Lung (tissue), 12 donors: ENCODE measurements around the gene PACRG. TPM values are rescaled to one million over a fixed set of nuclear protein-coding genes. Genes with fewer than 3 reads are reported as not detected.

ENCODE experiments used
- ATAC-seq: fragments of 200-7000 bp; cut with Tn5 transposase; one replicate; pipeline ENCODE4 v1.9.1; 2020; ENCODE audit warnings: moderate number of reproducible peaks; ENCODE audit not compliant: insufficient read depth, low FRiP score
- DNase-seq, 3 donors: peaks; one replicate each; pipeline ENCODE4 v3.0.0-alpha.2; 2013 to 2017
- H3K27ac ChIP-seq, 2 donors: one replicate each; pipeline ENCODE4 v1.5.1; 2013; ENCODE audit warnings: mild to moderate bottlenecking in 2 of 2, moderate library complexity in 2 of 2, control low read depth in 1 of 2, inconsistent platforms in 1 of 2, low read depth in 1 of 2, low read length in 1 of 2
- H3K27me3 ChIP-seq, 3 donors: one replicate each; pipeline ENCODE4 v1.5.1; 2013; ENCODE audit warnings: low read length in 2 of 3; ENCODE audit not compliant: control insufficient read depth in 3 of 3, insufficient read depth in 3 of 3
- H3K36me3 ChIP-seq, 4 donors: one replicate each; pipeline ENCODE4 v1.5.1; 2013; ENCODE audit warnings: low read length in 4 of 4, mild to moderate bottlenecking in 1 of 4, moderate library complexity in 1 of 4; ENCODE audit not compliant: control insufficient read depth in 4 of 4, insufficient read depth in 4 of 4
- H3K4me1 ChIP-seq, 5 donors: one replicate each; pipeline ENCODE4 v1.5.1; 2013; ENCODE audit warnings: low read length in 5 of 5, mild to moderate bottlenecking in 2 of 5, moderate library complexity in 1 of 5; ENCODE audit not compliant: control insufficient read depth in 5 of 5, insufficient read depth in 5 of 5
- H3K4me3 ChIP-seq: one replicate; pipeline ENCODE4 v1.5.1; 2013; ENCODE audit warnings: mild to moderate bottlenecking, control low read depth, moderate library complexity
- H3K9ac ChIP-seq, 2 donors: one replicate each; pipeline ENCODE4 v1.5.1; 2013; ENCODE audit warnings: low read length in 2 of 2, control low read depth in 1 of 2; ENCODE audit not compliant: insufficient read depth in 1 of 2
- H3K9me3 ChIP-seq, 4 donors: one replicate each; pipeline ENCODE4 v1.5.1; 2013; ENCODE audit warnings: low read length in 3 of 4, mild to moderate bottlenecking in 1 of 4, moderate library complexity in 1 of 4; ENCODE audit not compliant: control insufficient read depth in 4 of 4, insufficient read depth in 3 of 4
- WGBS, 2 donors: extraction: QIAGEN DNeasy Blood & Tissue Kit; methylation state at CpG; one replicate each; pipeline ENCODE4 v1.1.7; 2013; 5-methylcytosine and 5-hydroxymethylcytosine counted together
- polyA plus RNA-seq, 2 donors: library from polyadenylated mRNA; stranded (reverse); fragments of 200-250 nt; gene quantifications; one replicate each; pipeline ENCODE4 v1.2.1, GENCODE V29; 2013
- total RNA-seq, 2 donors: library from RNA; depleted of rRNA in 1 of 2; stranded (reverse); fragments of >200 nt in 1 of 2; gene quantifications; one replicate each; pipeline ENCODE4 v1.2.1, GENCODE V29; 2014 to 2021
- TF ChIP-seq, protein P1 (sequence below): IDR thresholded peaks from 2 replicates; pipeline ENCODE4 v1.5.1; 2012; ENCODE audit warnings: mild to moderate bottlenecking; ENCODE audit errors: control extremely low read depth, extremely low read depth
- donor health status: control.
- donor health status: control.
- donor health status: Bipolar disorder and iron deficiency.
- donor health status: healthy.
- donor health status: DM: yes; HTN: yes; CAD: no.

PACRG gene
- total and polyA plus RNA-seq, 4 donors: 3.8 to 26.6 (median 7.4) TPM

- no peaks in the 10 kb centered on the region for H3K27me3 ChIP-seq
- TF ChIP-seq, protein P1, sequence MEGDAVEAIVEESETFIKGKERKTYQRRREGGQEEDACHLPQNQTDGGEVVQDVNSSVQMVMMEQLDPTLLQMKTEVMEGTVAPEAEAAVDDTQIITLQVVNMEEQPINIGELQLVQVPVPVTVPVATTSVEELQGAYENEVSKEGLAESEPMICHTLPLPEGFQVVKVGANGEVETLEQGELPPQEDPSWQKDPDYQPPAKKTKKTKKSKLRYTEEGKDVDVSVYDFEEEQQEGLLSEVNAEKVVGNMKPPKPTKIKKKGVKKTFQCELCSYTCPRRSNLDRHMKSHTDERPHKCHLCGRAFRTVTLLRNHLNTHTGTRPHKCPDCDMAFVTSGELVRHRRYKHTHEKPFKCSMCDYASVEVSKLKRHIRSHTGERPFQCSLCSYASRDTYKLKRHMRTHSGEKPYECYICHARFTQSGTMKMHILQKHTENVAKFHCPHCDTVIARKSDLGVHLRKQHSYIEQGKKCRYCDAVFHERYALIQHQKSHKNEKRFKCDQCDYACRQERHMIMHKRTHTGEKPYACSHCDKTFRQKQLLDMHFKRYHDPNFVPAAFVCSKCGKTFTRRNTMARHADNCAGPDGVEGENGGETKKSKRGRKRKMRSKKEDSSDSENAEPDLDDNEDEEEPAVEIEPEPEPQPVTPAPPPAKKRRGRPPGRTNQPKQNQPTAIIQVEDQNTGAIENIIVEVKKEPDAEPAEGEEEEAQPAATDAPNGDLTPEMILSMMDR: no peak
- no peak overlapping the region for H3K4me3 ChIP-seq
- 77 to 80% methylated on average over 3 of the region's 3 CpGs for WGBS, 2 donors
- H3K9ac ChIP-seq: no peak overlapping the region
- DNase-seq (no peak), ATAC-seq (no peak)
- no peaks in the 10 kb centered on the region for H3K36me3 ChIP-seq
- H3K27ac ChIP-seq: no peak overlapping the region
- peaks cover 0 to 5% (median 0%) of the 10 kb centered on the region in 5 donors for H3K4me1 ChIP-seq
- no peaks in the 10 kb centered on the region for H3K9me3 ChIP-seq
Observed at GRCh38 chr6:163183806-163184205, 456.0 kb downstream of the PACRG start.

DNA sequence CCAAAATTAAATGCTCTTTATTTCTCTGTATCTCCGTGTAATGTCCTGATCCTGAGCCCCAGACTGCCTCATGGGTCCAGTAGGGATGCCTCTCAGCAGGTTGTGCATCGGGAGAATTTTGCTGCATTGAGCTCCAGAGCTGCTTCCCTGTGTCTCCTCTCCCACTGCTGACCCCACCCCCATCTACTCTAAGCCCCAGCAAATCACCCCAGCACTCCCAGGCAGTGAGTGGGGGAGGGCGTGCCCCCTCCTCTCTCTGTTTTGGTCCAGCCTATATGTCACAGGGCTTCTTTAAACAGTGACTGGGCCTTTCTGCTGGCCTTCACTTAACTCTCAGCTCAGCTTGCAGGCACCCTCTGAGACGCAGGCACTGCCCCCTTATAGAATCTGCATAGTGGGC, 458.0 kb downstream of the PACRG start:
- ATAC-seq (no peak), DNase-seq (no peak)
- WGBS, 2 donors: 75 to 79% methylated on average over 4 of the region's 4 CpGs
- no peak overlapping the region for H3K4me3 ChIP-seq
- no peaks in the 10 kb centered on the region for H3K9me3 ChIP-seq
- peaks cover 0 to 5% (median 0%) of the 10 kb centered on the region in 5 donors for H3K4me1 ChIP-seq
- H3K9ac ChIP-seq: no peak overlapping the region
- no peak overlapping the region for H3K27ac ChIP-seq
- TF ChIP-seq, protein P1: no peak
- H3K36me3 ChIP-seq: no peaks in the 10 kb centered on the region
- no peaks in the 10 kb centered on the region for H3K27me3 ChIP-seq

DNA sequence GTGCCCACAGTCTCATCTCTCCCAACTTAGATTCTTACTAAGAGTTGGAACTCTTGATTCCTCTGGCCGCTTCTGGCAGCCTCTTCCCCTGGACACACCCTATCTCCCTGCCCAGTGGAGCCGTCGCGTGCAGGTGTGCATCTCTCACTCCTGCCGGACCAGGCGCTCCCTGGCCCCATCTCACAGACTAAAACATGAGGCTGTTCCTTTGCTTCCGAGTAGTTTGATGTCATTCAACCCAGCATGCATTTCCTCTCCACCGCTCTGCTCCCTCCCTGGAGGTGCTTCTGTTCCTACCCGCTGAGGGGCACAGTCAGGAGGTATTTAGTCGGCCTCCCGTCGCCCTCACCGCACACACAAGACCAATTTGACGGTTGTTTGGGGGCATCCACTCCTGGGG, 458.8 kb downstream of the PACRG start:
- DNase-seq: no peak
- Histone ChIP-seq H3K9ac (no peak overlapping the region), H3K27me3 (no peaks in the 10 kb centered on the region), H3K27ac (no peak overlapping the region), H3K36me3 (no peaks in the 10 kb centered on the region), H3K4me1 (peaks cover 0 to 5% (median 0%) of the 10 kb centered on the region in 5 donors), H3K9me3 (no peaks in the 10 kb centered on the region), H3K4me3 (no peak overlapping the region)
- WGBS, 2 donors: 89 to 94% methylated on average over 14 of the region's 14 CpGs
- ATAC-seq: no peak
- TF ChIP-seq, protein P1: no peak

DNA sequence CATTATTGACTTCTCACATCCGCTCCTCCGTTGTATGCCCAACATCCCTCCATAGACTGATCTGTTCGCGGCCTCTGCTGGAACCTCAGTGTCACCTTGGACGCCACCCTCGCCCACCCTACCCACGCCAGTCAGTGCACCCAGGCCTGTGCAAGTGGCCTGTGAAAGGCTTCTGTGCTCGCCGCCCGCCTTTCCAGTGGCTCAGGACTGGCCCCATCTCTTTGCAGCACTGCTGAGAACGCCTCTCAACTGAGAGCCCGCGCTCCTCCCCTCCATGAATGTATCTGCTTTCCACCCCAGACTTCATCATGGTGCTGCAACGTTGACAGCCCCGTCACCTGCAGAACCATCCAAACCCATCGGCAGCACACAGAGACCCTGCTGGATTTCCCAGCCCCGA, 459.4 kb downstream of the PACRG start:
- no peak for DNase-seq
- Histone ChIP-seq H3K36me3 (no peaks in the 10 kb centered on the region), H3K9ac (no peak overlapping the region), H3K27ac (no peak overlapping the region), H3K27me3 (no peaks in the 10 kb centered on the region), H3K9me3 (no peaks in the 10 kb centered on the region), H3K4me1 (peaks cover 0 to 5% (median 0%) of the 10 kb centered on the region in 5 donors), H3K4me3 (no peak overlapping the region)
- ATAC-seq: no peak
- TF ChIP-seq, protein P1: no peak
- 96 to 97% methylated on average over 17 of the region's 17 CpGs for WGBS, 2 donors
